HEK293 (cell line): Measurements from ENCODE around the gene STAB1.
A peak's percentile ranks its signal among the peaks of the same experiment; 100 is the strongest.

Source experiments
- CTCF ChIA-PET: fragments of 350-600 bp; formaldehyde crosslinking; extraction: SDS; loops from one replicate; lab custom pipeline; 2021; ENCODE audit warnings: antibody characterized with exemption; lab: Yijun Ruan, JAX
- POLR2A ChIA-PET: fragments of 300-600 bp; formaldehyde crosslinking; extraction: SDS; loops from one replicate; lab custom pipeline; 2020; ENCODE audit warnings: antibody characterized with exemption, inconsistent platforms; lab: Yijun Ruan, JAX
- H3K27ac ChIP-seq: fragments of 200-500 bp; sonication (Bioruptor generic); 2 replicates; pipeline ENCODE4 v1.5.1; 2014; ENCODE audit warnings: low read depth, low read length, control low read depth, inconsistent platforms; ENCODE audit errors: extremely low read depth
- H3K36me3 ChIP-seq, 2 experiments: fragments of 200-500 bp in 1 of 2; sonication (Bioruptor generic) in 1 of 2; 1 replicate in 1 of 2; 2 replicates in 1 of 2; pipeline ENCODE4 v1.5.1; 2014 to 2017; ENCODE audit warnings: inconsistent platforms in 2 of 2, low read length in 2 of 2; ENCODE audit not compliant: control insufficient read depth in 2 of 2, insufficient read depth in 1 of 2
- H3K4me1 ChIP-seq: fragments of 200-500 bp; sonication (Bioruptor generic); 2 replicates; pipeline ENCODE4 v1.5.1; 2014; ENCODE audit warnings: mild to moderate bottlenecking, low read length, inconsistent platforms; ENCODE audit not compliant: control insufficient read depth, insufficient read depth
- H3K4me3 ChIP-seq: 2 replicates; pipeline ENCODE4 v1.5.1; 2011; ENCODE audit warnings: low read depth, mild to moderate bottlenecking, control low read depth, low read length, moderate library complexity
- H3K9me3 ChIP-seq: fragments of 200-500 bp; sonication (Bioruptor generic); 2 replicates; pipeline ENCODE4 v1.5.1; 2014; ENCODE audit warnings: low read depth, low read length, inconsistent platforms; ENCODE audit not compliant: control insufficient read depth, insufficient read depth
- KLF16 ChIP-seq: fragments of 450-650 bp; formaldehyde crosslinking; IDR thresholded peaks from 2 replicates; pipeline ENCODE4 v1.5.1; 2017; ENCODE audit warnings: missing biosample characterization, missing genetic modification characterization
- KLF9 ChIP-seq: fragments of 450-650 bp; formaldehyde crosslinking; IDR thresholded peaks from 2 replicates; pipeline ENCODE4 v1.5.1; 2016; ENCODE audit warnings: missing biosample characterization, missing genetic modification characterization, low read depth
- PRDM10 ChIP-seq: fragments of 450-650 bp; formaldehyde crosslinking; IDR thresholded peaks from 2 replicates; pipeline ENCODE4 v1.5.1; 2016; ENCODE audit warnings: missing biosample characterization, missing genetic modification characterization
- REST ChIP-seq: fragments of 450-650 bp; formaldehyde crosslinking; IDR thresholded peaks from 2 replicates; pipeline ENCODE4 v1.5.1; 2016; ENCODE audit warnings: missing biosample characterization, missing genetic modification characterization
- SP3 ChIP-seq: fragments of 450-650 bp; formaldehyde crosslinking; IDR thresholded peaks from 2 replicates; pipeline ENCODE4 v1.5.1; 2016; ENCODE audit warnings: missing biosample characterization, missing genetic modification characterization
- SP7 ChIP-seq: fragments of 450-650 bp; formaldehyde crosslinking; IDR thresholded peaks from 2 replicates; pipeline ENCODE4 v1.5.1; 2016; ENCODE audit warnings: missing biosample characterization, missing genetic modification characterization
- TRIM28 ChIP-seq: IDR thresholded peaks from 2 replicates; pipeline ENCODE4 v1.6.1; 2011; ENCODE audit warnings: low read length, control low read depth, borderline replicate concordance
- WT1 ChIP-seq: fragments of 450-650 bp; formaldehyde crosslinking; IDR thresholded peaks from 2 replicates; pipeline ENCODE4 v1.5.1; 2016; ENCODE audit warnings: missing biosample characterization, missing genetic modification characterization
- ZBTB17 ChIP-seq: fragments of 450-650 bp; formaldehyde crosslinking; IDR thresholded peaks from 2 replicates; pipeline ENCODE4 v1.5.1; 2016; ENCODE audit warnings: missing biosample characterization, missing genetic modification characterization
- ZBTB26 ChIP-seq: fragments of 450-650 bp; formaldehyde crosslinking; optimal IDR thresholded peaks from 2 replicates; pipeline ENCODE3; 2016; ENCODE audit warnings: missing biosample characterization, mild to moderate bottlenecking, missing genetic modification characterization
- ZBTB48 ChIP-seq: fragments of 450-650 bp; formaldehyde crosslinking; IDR thresholded peaks from 2 replicates; pipeline ENCODE4 v1.5.1; 2016; ENCODE audit warnings: missing biosample characterization, missing genetic modification characterization
- ZBTB7A ChIP-seq: fragments of 450-650 bp; formaldehyde crosslinking; IDR thresholded peaks from 2 replicates; pipeline ENCODE4 v1.5.1; 2016; ENCODE audit warnings: low read depth, missing biosample characterization, missing genetic modification characterization
- ZBTB8A ChIP-seq: fragments of 450-650 bp; formaldehyde crosslinking; IDR thresholded peaks from 2 replicates; pipeline ENCODE4 v1.5.1; 2016; ENCODE audit warnings: missing biosample characterization, missing genetic modification characterization
- ZNF10 ChIP-seq: fragments of 450-650 bp; formaldehyde crosslinking; IDR thresholded peaks from 2 replicates; pipeline ENCODE4 v1.5.1; 2017; ENCODE audit warnings: missing biosample characterization, missing genetic modification characterization
- ZNF324 ChIP-seq: fragments of 450-650 bp; formaldehyde crosslinking; IDR thresholded peaks from 2 replicates; pipeline ENCODE4 v1.5.1; 2016; ENCODE audit warnings: missing biosample characterization, missing genetic modification characterization
- ZNF335 ChIP-seq: fragments of 450-650 bp; formaldehyde crosslinking; conservative IDR thresholded peaks from 2 replicates; pipeline ENCODE4 v1.5.1; 2016; ENCODE audit warnings: missing biosample characterization, missing genetic modification characterization
- ZNF366 ChIP-seq: fragments of 450-650 bp; formaldehyde crosslinking; conservative IDR thresholded peaks from 2 replicates; pipeline ENCODE4 v1.5.1; 2016; ENCODE audit warnings: missing biosample characterization, missing genetic modification characterization
- ZNF501 ChIP-seq: fragments of 450-650 bp; formaldehyde crosslinking; IDR thresholded peaks from 2 replicates; pipeline ENCODE4 v1.5.1; 2016; ENCODE audit warnings: missing biosample characterization, missing genetic modification characterization
- ZNF621 ChIP-seq: fragments of 450-650 bp; formaldehyde crosslinking; IDR thresholded peaks from 2 replicates; pipeline ENCODE4 v1.5.1; 2017; ENCODE audit warnings: missing biosample characterization, missing genetic modification characterization
- ZNF623 ChIP-seq: fragments of 450-650 bp; formaldehyde crosslinking; IDR thresholded peaks from 2 replicates; pipeline ENCODE4 v1.5.1; 2016; ENCODE audit warnings: missing biosample characterization, missing genetic modification characterization
- ZNF629 ChIP-seq: fragments of 450-650 bp; formaldehyde crosslinking; IDR thresholded peaks from 2 replicates; pipeline ENCODE4 v1.5.1; 2017; ENCODE audit warnings: missing biosample characterization, missing genetic modification characterization
- ZNF639 ChIP-seq: fragments of 450-650 bp; formaldehyde crosslinking; IDR thresholded peaks from 2 replicates; pipeline ENCODE4 v1.5.1; 2016; ENCODE audit warnings: missing biosample characterization, missing genetic modification characterization
- ZNF670 ChIP-seq: fragments of 450-650 bp; formaldehyde crosslinking; IDR thresholded peaks from 2 replicates; pipeline ENCODE4 v1.5.1; 2016; ENCODE audit warnings: missing biosample characterization, missing genetic modification characterization, low read depth
- ZNF692 ChIP-seq: fragments of 450-650 bp; formaldehyde crosslinking; IDR thresholded peaks from 2 replicates; pipeline ENCODE4 v1.5.1; 2016; ENCODE audit warnings: missing biosample characterization, missing genetic modification characterization
- ZSCAN16 ChIP-seq: fragments of 450-650 bp; formaldehyde crosslinking; IDR thresholded peaks from 2 replicates; pipeline ENCODE4 v1.5.1; 2016; ENCODE audit warnings: missing biosample characterization, missing genetic modification characterization
- ZSCAN30 ChIP-seq: fragments of 450-650 bp; IDR thresholded peaks from 2 replicates; pipeline ENCODE4 v1.5.1; 2018; ENCODE audit warnings: missing biosample characterization, mild to moderate bottlenecking, missing genetic modification characterization, moderate library complexity

Gene STAB1

GRCh38 chr3:52536369-52537164 is 41.4 kb downstream of the STAB1 start, which contains the start of gene UQCC5:
UQCC5 (plus strand) TSS chr3:52536605; CDS start chr3:52536756, 151 bp downstream.
- Histone ChIP-seq H3K27ac (peak within 1 kb of the TSS; percentile 73), H3K4me3 (peak within 1 kb of the TSS; percentile 76), H3K9me3 (no peaks in the 10 kb centered on the region), H3K36me3 (peaks cover 0 to 38% of the 10 kb centered on the region in 2 experiments; a peak in 1 of 3 replicates), H3K4me1 (peaks cover 4% of the 10 kb centered on the region; the same call in 1 of the 2 replicates)
- CTCF ChIA-PET, result no interaction called here
- POLR2A ChIA-PET, result interaction anchor here (0.5 to 1.1 kb wide), 15 partner anchors 9 to 481 kb away, joined by 3 to 8 read pairs (median 4); partner anchors contain the start of genes DUSP7, GNL3, NEK4 and PBRM1
- TF ChIP-seq ZBTB48 (tag by site-specific recombination) (0 out of 2 replicates have a peak, but pooled peaks have one; percentile 9), ZSCAN30 (peak; percentile 49; the same call in 1 of the 2 replicates), ZBTB8A (peak; percentile 88), ZNF501 (tag by site-specific recombination) (peak; percentile 67; the same call in 1 of the 2 replicates), TRIM28 (no peak), ZBTB17 (tag by site-specific recombination) (peak; percentile 88), ZSCAN16 (no peak), WT1 (no peak), ZBTB26 (tag by site-specific recombination) (peak; percentile 91), ZNF639 (0 out of 2 replicates have a peak, but pooled peaks have one; percentile 35), ZNF366 (tag by site-specific recombination) (0 out of 2 replicates have a peak, but pooled peaks have one; percentile 13), ZNF692 (0 out of 2 replicates have a peak, but pooled peaks have one; percentile 20), PRDM10 (tag by site-specific recombination) (peak; percentile 33), ZNF623 (tag by site-specific recombination) (no peak), ZNF621 (tag by site-specific recombination) (no peak), ZNF629 (tag by site-specific recombination) (peak; percentile 49), ZNF10 (0 out of 2 replicates have a peak, but pooled peaks have one; percentile 34), ZNF670 (tag by site-specific recombination) (no peak), ZNF324 (tag by site-specific recombination) (0 out of 2 replicates have a peak, but pooled peaks have one; percentile 17), KLF16 (tag by site-specific recombination) (peak; percentile 29; the same call in 1 of the 2 replicates), SP3 (tag by site-specific recombination) (peak; percentile 72), ZNF335 (tag by site-specific recombination) (peak; percentile 40), KLF9 (tag by site-specific recombination) (peak; percentile 96), SP7 (0 out of 2 replicates have a peak, but pooled peaks have one; percentile 46), REST (0 out of 2 replicates have a peak, but pooled peaks have one; percentile 9), ZBTB7A (tag by site-specific recombination) (peak; percentile 22; the same call in 1 of the 2 replicates)
